Smooth muscle cell (in vitro differentiated cells): ENCODE measurements around the gene DSP. TPM values are rescaled to one million over a fixed set of nuclear protein-coding genes. Genes with fewer than 3 reads are reported as not detected.

Source experiments
- DNase-seq: peaks from one replicate; lab custom pipeline; 2025; ENCODE audit not compliant: unreplicated experiment; lab: John Stamatoyannopoulos, UW
- H2AFZ ChIP-seq: fragments of 200-600 bp; sonication (generic); 2 replicates; pipeline ENCODE4 v1.6.0; 2016; ENCODE audit warnings: antibody characterized with exemption, low read depth, mild to moderate bottlenecking
- H3F3A ChIP-seq: fragments of 200-600 bp; sonication (generic); 2 replicates; pipeline ENCODE4 v1.6.0; 2017; ENCODE audit warnings: antibody characterized with exemption, low read depth
- H3K27ac ChIP-seq: fragments of 200-600 bp; sonication (generic); 2 replicates; pipeline ENCODE4 v1.5.1; 2016; ENCODE audit warnings: low read depth, mild to moderate bottlenecking
- H3K27me3 ChIP-seq: fragments of 200-600 bp; sonication (generic); 2 replicates; pipeline ENCODE4 v1.6.1; 2016; ENCODE audit warnings: low read depth, mild to moderate bottlenecking
- H3K36me3 ChIP-seq: fragments of 200-600 bp; sonication (generic); 2 replicates; pipeline ENCODE4 v1.5.1; 2016; ENCODE audit warnings: low read depth
- H3K4me1 ChIP-seq: fragments of 200-600 bp; sonication (generic); 2 replicates; pipeline ENCODE4 v1.5.1; 2016; ENCODE audit warnings: low read depth
- H3K4me2 ChIP-seq: fragments of 200-600 bp; sonication (generic); 2 replicates; pipeline ENCODE4 v1.6.0; 2016; ENCODE audit warnings: mild to moderate bottlenecking
- H3K4me3 ChIP-seq: fragments of 200-600 bp; sonication (generic); 2 replicates; pipeline ENCODE4 v1.5.1; 2016; ENCODE audit warnings: mild to moderate bottlenecking
- H3K79me2 ChIP-seq: fragments of 200-600 bp; sonication (generic); 2 replicates; pipeline ENCODE4 v1.6.0; 2016; ENCODE audit warnings: low read depth, mild to moderate bottlenecking
- H3K9ac ChIP-seq: fragments of 200-600 bp; sonication (generic); 2 replicates; pipeline ENCODE4 v1.6.0; 2016; ENCODE audit warnings: low read depth
- H3K9me3 ChIP-seq: fragments of 200-600 bp; sonication (generic); replicated peaks from 2 replicates; pipeline ENCODE4 v1.5.1; 2016; ENCODE audit warnings: low read depth
- H4K20me1 ChIP-seq: fragments of 200-600 bp; sonication (generic); 2 replicates; pipeline ENCODE4 v1.6.0; 2016; ENCODE audit warnings: low read depth
- CTCF ChIP-seq: fragments of 200-600 bp; sonication (generic); IDR thresholded peaks from 2 replicates; pipeline ENCODE4 v1.5.1; 2017; ENCODE audit warnings: borderline replicate concordance, mild to moderate bottlenecking, antibody characterized with exemption; ENCODE audit not compliant: insufficient read depth, poor library complexity, severe bottlenecking
- whole genome bisulfite sequencing: methylation state at CpG from one replicate; pipeline ENCODE4 v1.1.7; 2016; ENCODE audit warnings: low lambda C conversion rate; 5-methylcytosine and 5-hydroxymethylcytosine counted together
- polyA plus RNA-seq: library from polyadenylated mRNA; unstranded; fragments of >200 nt; fragmentation: Nextera tagmentation; extraction: Ambion mirVana; gene quantifications from 2 replicates; pipeline ENCODE4 v1.2.1, GENCODE V29; 2016
- total RNA-seq: library from RNA; depleted of rRNA; stranded (reverse); fragments of >200 nt; gene quantifications from 2 replicates; pipeline ENCODE4 v1.2.3, GENCODE V29; 2014

The DSP gene
- total and polyA plus RNA-seq, 2 experiments from 2014 or later, result 64.1 to 347 TPM

GRCh38 chr6:7566107-7566506, 24.6 kb downstream of the DSP start:
- no peak for DNase-seq
- no peak overlapping the region for H3K9ac ChIP-seq
- H3K27me3 ChIP-seq, result no peaks in the 10 kb centered on the region
- H3K27ac ChIP-seq, result no peak overlapping the region
- H3K9me3 ChIP-seq, result no peaks in the 10 kb centered on the region
- no peak overlapping the region for H2AFZ ChIP-seq
- peaks cover 65% of the 10 kb centered on the region for H3K36me3 ChIP-seq
- no peaks in the 10 kb centered on the region for H3K4me1 ChIP-seq
- peaks cover 92% of the 10 kb centered on the region for H4K20me1 ChIP-seq
- peaks cover 22% of the 10 kb centered on the region for H3K79me2 ChIP-seq
- WGBS, result 90% methylated on average over 2 of the region's 2 CpGs
- no peak overlapping the region for H3K4me2 ChIP-seq
- H3F3A ChIP-seq, result no peaks in the 10 kb centered on the region
- no peak for TF ChIP-seq CTCF
- no peak overlapping the region for H3K4me3 ChIP-seq

GRCh38 chr6:7566617-7567173, 25.2 kb downstream of the DSP start:
- no peak for DNase-seq
- Histone ChIP-seq H3K4me2 (no peak overlapping the region), H3K9ac (no peak overlapping the region), H4K20me1 (peaks cover 87% of the 10 kb centered on the region), H2AFZ (no peak overlapping the region), H3F3A (no peaks in the 10 kb centered on the region), H3K36me3 (peaks cover 67% of the 10 kb centered on the region), H3K79me2 (peaks cover 16% of the 10 kb centered on the region), H3K27me3 (no peaks in the 10 kb centered on the region), H3K4me1 (no peaks in the 10 kb centered on the region), H3K9me3 (no peaks in the 10 kb centered on the region), H3K4me3 (no peak overlapping the region), H3K27ac (no peak overlapping the region)
- WGBS, result 77% methylated on average over 4 of the region's 4 CpGs
- TF ChIP-seq CTCF, result no peak

- Histone ChIP-seq H3K36me3 (peaks cover 80% of the 10 kb centered on the region), H3K27me3 (no peaks in the 10 kb centered on the region), H2AFZ (no peak overlapping the region), H3K4me1 (no peaks in the 10 kb centered on the region), H3K9ac (no peak overlapping the region), H3K4me3 (no peak overlapping the region), H4K20me1 (peaks cover 84% of the 10 kb centered on the region), H3K4me2 (no peak overlapping the region), H3K79me2 (peaks cover 9% of the 10 kb centered on the region), H3F3A (peaks cover 7% of the 10 kb centered on the region), H3K9me3 (no peaks in the 10 kb centered on the region), H3K27ac (no peak overlapping the region)
- 88% methylated on average over 3 of the region's 3 CpGs for WGBS
- DNase-seq, result no peak
- TF ChIP-seq CTCF, result no peak
Observed at GRCh38 chr6:7568021-7568420, 26.6 kb downstream of the DSP start.

GRCh38 chr6:7569082-7569481, 27.6 kb downstream of the DSP start:
- Histone ChIP-seq H3K4me3 (no peak overlapping the region), H3K27me3 (no peaks in the 10 kb centered on the region), H3K79me2 (peaks cover 7% of the 10 kb centered on the region), H3K4me2 (no peak overlapping the region), H3K4me1 (no peaks in the 10 kb centered on the region), H4K20me1 (peaks cover 81% of the 10 kb centered on the region), H3K27ac (no peak overlapping the region), H3K9ac (no peak overlapping the region), H3K9me3 (no peaks in the 10 kb centered on the region), H2AFZ (no peak overlapping the region), H3F3A (peaks cover 7% of the 10 kb centered on the region), H3K36me3 (peaks cover 75% of the 10 kb centered on the region)
- TF ChIP-seq CTCF, result no peak
- no peak for DNase-seq
- 96% methylated on average over 13 of the region's 13 CpGs for WGBS
